GM12878 (cell line): ENCODE measurements around the gene MACROD2. TPM values are rescaled to one million over a fixed set of nuclear protein-coding genes. Genes with fewer than 3 reads are reported as not detected.

Experiments used
- ATAC-seq: fragments of 200-7000 bp; cut with Tn5 transposase; 3 replicates; pipeline ENCODE4 v1.9.1; 2020; ENCODE audit warnings: mild to moderate bottlenecking, moderate library complexity
- BruUV-seq: library from RNA; stranded (reverse); fragments of 400-500 nt; replicated peaks from 2 replicates; lab custom pipeline; 2021; lab: Mats Ljungman, UMichigan
- CTCF ChIA-PET: fragments of 300-600 bp; sonication (Branson Sonifier 250); formaldehyde crosslinking; extraction: SDS; loops from one replicate; lab custom pipeline; 2021; ENCODE audit warnings: inconsistent platforms; lab: Yijun Ruan, JAX
- POLR2A ChIA-PET: fragments of 350-600 bp; formaldehyde crosslinking; extraction: SDS; loops from one replicate; lab custom pipeline; 2021; ENCODE audit warnings: inconsistent platforms; lab: Charles Lee
- RAD21 ChIA-PET: fragments of 300-600 bp; sonication (Branson Sonifier 250); formaldehyde crosslinking; loops from one replicate; lab custom pipeline; 2023; ENCODE audit warnings: antibody characterized with exemption; ENCODE audit not compliant: unreplicated experiment; lab: Charles Lee
- SMC1A ChIA-PET: fragments of 300-600 bp; sonication (Branson Sonifier 250); formaldehyde crosslinking; loops from one replicate; lab custom pipeline; 2023; ENCODE audit not compliant: unreplicated experiment, uncharacterized antibody; lab: Charles Lee
- DNase-seq: peaks from one replicate; pipeline ENCODE4 v3.0.0-alpha.2; 2011; ENCODE audit warnings: low read depth, low spot score
- FAIRE-seq: peaks from 3 replicates; lab custom pipeline; 2011; peaks lifted over from hg19 to GRCh38; lab: Jason Lieb, UNC
- H2AFZ ChIP-seq: 2 replicates; pipeline ENCODE4 v1.6.0; 2011; ENCODE audit warnings: low read depth, low read length, control low read depth; ENCODE audit not compliant: control insufficient read depth
- H3K27ac ChIP-seq: 2 replicates; pipeline ENCODE4 v1.5.1; 2011; ENCODE audit warnings: control low read depth; ENCODE audit not compliant: control insufficient read depth, insufficient read depth
- H3K27me3 ChIP-seq, 2 experiments: replicated peaks in 1 of 2; 2 replicates each; pipeline versions ENCODE4 v1.6.0 to v1.6.1; 2011; ENCODE audit warnings: low read length in 1 of 2; ENCODE audit not compliant: control insufficient read depth in 2 of 2, insufficient read depth in 2 of 2
- H3K36me3 ChIP-seq, 2 experiments: 2 replicates each; pipeline ENCODE4 v1.5.1; 2011; ENCODE audit warnings: low read length in 1 of 2; ENCODE audit not compliant: control insufficient read depth in 2 of 2, insufficient read depth in 2 of 2
- H3K4me1 ChIP-seq: 2 replicates; pipeline ENCODE4 v1.6.1; 2011; ENCODE audit warnings: mild to moderate bottlenecking, low read length, moderate library complexity, mixed read lengths; ENCODE audit not compliant: control insufficient read depth, insufficient read depth
- H3K4me2 ChIP-seq: 2 replicates; pipeline ENCODE4 v1.6.0; 2011; ENCODE audit warnings: control low read depth; ENCODE audit not compliant: control insufficient read depth, insufficient read depth
- H3K4me3 ChIP-seq: fragments of 200-600 bp; sonication (generic); 2 replicates; pipeline ENCODE4 v1.5.1; 2016
- H3K79me2 ChIP-seq: 2 replicates; pipeline ENCODE4 v1.6.0; 2011; ENCODE audit warnings: low read length; ENCODE audit not compliant: control insufficient read depth, insufficient read depth
- H3K9ac ChIP-seq: 2 replicates; pipeline ENCODE4 v1.8.0; 2011; ENCODE audit warnings: low read length, control low read depth, mixed read lengths; ENCODE audit not compliant: control insufficient read depth, insufficient read depth
- H3K9me3 ChIP-seq: replicated peaks from 3 replicates; pipeline ENCODE4 v1.5.1; 2011; ENCODE audit warnings: mild to moderate bottlenecking, low read length; ENCODE audit not compliant: control insufficient read depth, insufficient read depth
- H4K20me1 ChIP-seq: 2 replicates; pipeline ENCODE4 v1.6.0; 2011; ENCODE audit not compliant: control insufficient read depth, insufficient read depth
- BMI1 ChIP-seq: fragments of 450-650 bp; IDR thresholded peaks from 2 replicates; pipeline ENCODE4 v1.6.1; 2016; ENCODE audit warnings: mild to moderate bottlenecking, moderate library complexity, borderline replicate concordance
- CBX3 ChIP-seq: fragments of 200-600 bp; sonication (generic); IDR thresholded peaks from 2 replicates; pipeline ENCODE4 v1.6.1; 2016; ENCODE audit warnings: low read depth, borderline replicate concordance
- CHD4 ChIP-seq: fragments of 200-600 bp; sonication (generic); IDR thresholded peaks from 2 replicates; pipeline ENCODE4 v1.6.1; 2016; ENCODE audit warnings: mild to moderate bottlenecking
- HDAC6 ChIP-seq: fragments of 200-600 bp; sonication (generic); IDR thresholded peaks from one replicate; pipeline ENCODE4 v1.8.0; 2017; ENCODE audit warnings: antibody characterized with exemption; ENCODE audit not compliant: unreplicated experiment
- HSF1 ChIP-seq: fragments of 150-350 bp; IDR thresholded peaks from 2 replicates; pipeline ENCODE4 v1.6.1; 2014; ENCODE audit warnings: mild to moderate bottlenecking, low read depth, low read length
- MTA2 ChIP-seq: fragments of 450-650 bp; IDR thresholded peaks from 2 replicates; pipeline ENCODE4 v1.6.1; 2016; ENCODE audit warnings: low read depth, mild to moderate bottlenecking, moderate library complexity
- NKRF ChIP-seq: fragments of 450-650 bp; conservative IDR thresholded peaks from 2 replicates; pipeline ENCODE4 v1.6.1; 2017; ENCODE audit warnings: mild to moderate bottlenecking, moderate library complexity
- POLR2A ChIP-seq: IDR thresholded peaks from 2 replicates; pipeline ENCODE4 v1.6.1; 2011; ENCODE audit warnings: low read depth, mild to moderate bottlenecking, low read length
- RAD51 ChIP-seq: fragments of 450-650 bp; IDR thresholded peaks from 2 replicates; pipeline ENCODE4 v1.6.1; 2016; ENCODE audit warnings: moderate library complexity, mild to moderate bottlenecking, inconsistent platforms
- SRF ChIP-seq, 2 experiments: IDR thresholded peaks; 2 replicates each; pipeline ENCODE4 v1.6.1; 2011; ENCODE audit warnings: low read depth in 2 of 2, low read length in 2 of 2, mild to moderate bottlenecking in 1 of 2, moderate library complexity in 1 of 2
- SUPT20H ChIP-seq: IDR thresholded peaks from 2 replicates; pipeline ENCODE4 v1.6.1; 2011; ENCODE audit warnings: low read depth, mild to moderate bottlenecking, low read length, moderate library complexity, borderline replicate concordance; ENCODE audit not compliant: control insufficient read depth
- ZBED1 ChIP-seq: IDR thresholded peaks from 2 replicates; pipeline ENCODE4 v1.6.1; 2016; ENCODE audit warnings: borderline replicate concordance
- ZBTB33 ChIP-seq: fragments of 450-650 bp; IDR thresholded peaks from 2 replicates; pipeline ENCODE4 v1.6.1; 2017; ENCODE audit warnings: mild to moderate bottlenecking
- whole genome bisulfite sequencing: methylation state at CpG from one replicate; pipeline ENCODE4 v1.1.6; 2016; ENCODE audit warnings: low lambda C conversion rate; ENCODE audit not compliant: insufficient replicate concordance, insufficient coverage; ENCODE audit errors: missing lambda C conversion rate; 5-methylcytosine and 5-hydroxymethylcytosine counted together
- in situ Hi-C: fragments of 300-500 bp; cut with MboI; formaldehyde crosslinking; loops from 9 replicates; pipeline ENCODE4 v1.14.3; 2018; ENCODE audit warnings: mixed read lengths
- intact Hi-C: fragments of 100-400 bp; cut with micrococcal nuclease; formaldehyde crosslinking; loops from one replicate; pipeline ENCODE4 v1.14.2; 2022; ENCODE audit not compliant: unreplicated experiment
- polyA plus RNA-seq, 11 experiments: library from polyadenylated mRNA; depleted of rRNA in 4 of 11; unstranded in 6 of 11; stranded (reverse) in 5 of 11; fragments of >200 nt; fragmentation: Nextera tagmentation in 4 of 11; fragmentation: Illumina TruSeq in 1 of 11; extraction: Ambion mirVana in 4 of 11; extraction: Trizol in 1 of 11; gene quantifications; 1 replicate in 1 of 11; 2 replicates in 10 of 11; pipeline versions ENCODE4 v1.2.1 to v1.2.3, GENCODE V29; 2011 to 2016; ENCODE audit warnings: inconsistent platforms in 2 of 11, missing spikeins in 2 of 11, low read depth in 1 of 11
- total RNA-seq, 4 experiments: library from RNA; depleted of rRNA in 3 of 4; stranded (reverse); fragments of >200 nt in 3 of 4; fragmentation: Illumina TruSeq in 1 of 4; extraction: Trizol in 1 of 4; gene quantifications; 2 replicates each; pipeline versions ENCODE4 v1.2.1 to v1.2.3, GENCODE V29; 2013 to 2021
- TF ChIP-seq, protein P1 (sequence below): fragments of 450-650 bp; IDR thresholded peaks from 2 replicates; pipeline ENCODE4 v1.6.1; 2017; ENCODE audit warnings: borderline replicate concordance
- TF ChIP-seq, protein P2 (sequence below): fragments of 450-650 bp; formaldehyde crosslinking; IDR thresholded peaks from 2 replicates; pipeline ENCODE4 v1.5.0; 2022; ENCODE audit warnings: mild to moderate bottlenecking, missing genetic modification characterization

MACROD2 gene
- total and polyA plus RNA-seq, 10 of the 15 experiments (the other 5 are each of a cell fraction or from before 2014, with no cell fraction given), result 1.1 to 21.5 (median 2.2) TPM

- no peak overlapping the region for H3K4me2 ChIP-seq
- H3K27me3 ChIP-seq, result no peaks in the 10 kb centered on the region
- no peaks in the 10 kb centered on the region for H3K4me1 ChIP-seq
- no peak overlapping the region for H3K9ac ChIP-seq
- no peak overlapping the region for H2AFZ ChIP-seq
- FAIRE-seq (no peak), ATAC-seq (no peak), DNase-seq (no peak)
- in situ Hi-C loops, result no loop called here
- H3K9me3 ChIP-seq, result no peaks in the 10 kb centered on the region
- intact Hi-C loops, result no loop called here
- WGBS, result 24% methylated on average over 2 of the region's 2 CpGs
- H3K36me3 ChIP-seq, result no peaks in the 10 kb centered on the region
- ChIA-PET CTCF (interaction anchor here (1.0 to 1.8 kb wide), 2 partner anchors 9 to 43 kb away, joined by 3 to 5 read pairs; no protein-coding TSS in a partner anchor), POLR2A (no interaction called here), RAD21 (no interaction called here), SMC1A (interaction anchor here (2.9 kb wide), 1 partner anchor 14 kb away, joined by 8 read pairs; no protein-coding TSS in a partner anchor)
- no peaks in the 10 kb centered on the region for H4K20me1 ChIP-seq
- no peak overlapping the region for H3K27ac ChIP-seq
- BruUV-seq, result no TSS peak
- H3K79me2 ChIP-seq, result no peaks in the 10 kb centered on the region
- H3K4me3 ChIP-seq, result no peak overlapping the region
- TF ChIP-seq, protein P1, sequence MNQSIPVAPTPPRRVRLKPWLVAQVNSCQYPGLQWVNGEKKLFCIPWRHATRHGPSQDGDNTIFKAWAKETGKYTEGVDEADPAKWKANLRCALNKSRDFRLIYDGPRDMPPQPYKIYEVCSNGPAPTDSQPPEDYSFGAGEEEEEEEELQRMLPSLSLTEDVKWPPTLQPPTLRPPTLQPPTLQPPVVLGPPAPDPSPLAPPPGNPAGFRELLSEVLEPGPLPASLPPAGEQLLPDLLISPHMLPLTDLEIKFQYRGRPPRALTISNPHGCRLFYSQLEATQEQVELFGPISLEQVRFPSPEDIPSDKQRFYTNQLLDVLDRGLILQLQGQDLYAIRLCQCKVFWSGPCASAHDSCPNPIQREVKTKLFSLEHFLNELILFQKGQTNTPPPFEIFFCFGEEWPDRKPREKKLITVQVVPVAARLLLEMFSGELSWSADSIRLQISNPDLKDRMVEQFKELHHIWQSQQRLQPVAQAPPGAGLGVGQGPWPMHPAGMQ, result no peak
- TF ChIP-seq ZBED1, result no peak
- no peak for TF ChIP-seq SRF (IDR thresholded peaks at IDR 0.05; ENCODE audit: low read depth in 2 of 2, low read length in 2 of 2)
- TF ChIP-seq, protein P2, sequence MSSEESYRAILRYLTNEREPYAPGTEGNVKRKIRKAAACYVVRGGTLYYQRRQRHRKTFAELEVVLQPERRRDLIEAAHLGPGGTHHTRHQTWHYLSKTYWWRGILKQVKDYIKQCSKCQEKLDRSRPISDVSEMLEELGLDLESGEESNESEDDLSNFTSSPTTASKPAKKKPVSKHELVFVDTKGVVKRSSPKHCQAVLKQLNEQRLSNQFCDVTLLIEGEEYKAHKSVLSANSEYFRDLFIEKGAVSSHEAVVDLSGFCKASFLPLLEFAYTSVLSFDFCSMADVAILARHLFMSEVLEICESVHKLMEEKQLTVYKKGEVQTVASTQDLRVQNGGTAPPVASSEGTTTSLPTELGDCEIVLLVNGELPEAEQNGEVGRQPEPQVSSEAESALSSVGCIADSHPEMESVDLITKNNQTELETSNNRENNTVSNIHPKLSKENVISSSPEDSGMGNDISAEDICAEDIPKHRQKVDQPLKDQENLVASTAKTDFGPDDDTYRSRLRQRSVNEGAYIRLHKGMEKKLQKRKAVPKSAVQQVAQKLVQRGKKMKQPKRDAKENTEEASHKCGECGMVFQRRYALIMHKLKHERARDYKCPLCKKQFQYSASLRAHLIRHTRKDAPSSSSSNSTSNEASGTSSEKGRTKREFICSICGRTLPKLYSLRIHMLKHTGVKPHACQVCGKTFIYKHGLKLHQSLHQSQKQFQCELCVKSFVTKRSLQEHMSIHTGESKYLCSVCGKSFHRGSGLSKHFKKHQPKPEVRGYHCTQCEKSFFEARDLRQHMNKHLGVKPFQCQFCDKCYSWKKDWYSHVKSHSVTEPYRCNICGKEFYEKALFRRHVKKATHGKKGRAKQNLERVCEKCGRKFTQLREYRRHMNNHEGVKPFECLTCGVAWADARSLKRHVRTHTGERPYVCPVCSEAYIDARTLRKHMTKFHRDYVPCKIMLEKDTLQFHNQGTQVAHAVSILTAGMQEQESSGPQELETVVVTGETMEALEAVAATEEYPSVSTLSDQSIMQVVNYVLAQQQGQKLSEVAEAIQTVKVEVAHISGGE (CRISPR knock-in tag), result no peak
- no peak for TF ChIP-seq MTA2
- TF ChIP-seq BMI1, result no peak
- TF ChIP-seq CBX3, result no peak
- TF ChIP-seq HDAC6, result no peak
- no peak for TF ChIP-seq SUPT20H
- no peak for TF ChIP-seq RAD51
- TF ChIP-seq HSF1, result no peak
- no peak for TF ChIP-seq NKRF
- no peak for TF ChIP-seq POLR2A
- TF ChIP-seq ZBTB33, result no peak
- no peak for TF ChIP-seq CHD4
Measured at GRCh38 chr20:14709439-14709838, 714.1 kb downstream of the MACROD2 start.
